Measurements from ENCODE around the gene UBE2E2. TPM values are rescaled to one million over a fixed set of nuclear protein-coding genes. Genes with fewer than 3 reads are reported as not detected.
"Not testable (repeated sequence)": the region's sequence is repeated elsewhere in the genome, so short reads cannot be mapped to it uniquely, and the experiment has no call there.

UBE2E2 gene
- total RNA-seq, 1 donor from 2014 or later = 13.8 TPM

DNA sequence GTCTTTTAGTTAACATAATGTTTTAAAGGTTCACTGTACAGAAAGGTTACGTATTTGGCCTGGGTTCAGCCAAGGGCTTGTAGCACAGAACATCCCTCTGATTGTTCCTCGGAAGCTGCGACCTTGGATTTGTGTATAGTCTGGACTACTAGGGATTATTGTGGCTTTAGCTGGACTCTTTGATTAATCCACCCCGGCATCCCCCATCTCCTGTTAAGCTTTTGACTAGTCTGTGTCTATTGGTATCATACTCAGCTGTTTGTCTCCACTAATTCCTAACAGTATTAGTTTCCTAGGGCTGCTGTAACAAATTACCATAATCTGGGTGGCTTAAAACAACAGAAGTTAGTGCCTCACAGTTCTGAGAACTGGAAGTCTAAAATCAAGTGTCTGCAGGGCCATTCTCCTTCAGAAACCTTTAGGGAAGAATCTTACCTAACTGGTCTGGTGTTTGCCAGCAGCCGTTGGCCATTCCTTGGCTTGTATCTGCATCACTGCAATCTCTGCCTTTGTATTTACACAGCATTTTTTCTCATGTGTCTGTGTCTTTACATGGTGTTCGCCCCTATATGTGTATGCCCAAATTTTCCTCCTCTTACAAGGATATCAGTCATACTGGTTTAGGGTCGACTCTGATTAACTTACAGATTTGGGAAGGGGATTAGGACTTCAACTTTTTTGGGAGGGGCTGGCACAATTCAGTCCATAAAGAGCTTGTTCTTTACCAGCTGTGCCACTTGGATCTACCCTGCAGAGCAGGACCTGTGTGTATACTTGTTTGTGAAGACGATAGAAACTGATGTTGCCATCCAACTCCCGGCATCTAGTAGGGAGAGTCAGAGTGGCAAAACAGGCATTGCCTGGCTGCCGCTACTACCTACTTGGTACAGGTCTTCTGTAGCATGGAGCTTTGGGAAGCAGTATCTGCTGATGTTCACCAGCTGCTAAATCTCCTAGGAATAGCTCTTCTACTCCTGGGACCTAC lies 117.8 kb downstream of the UBE2E2 start:
- Mint-ChIP-seq H3K27me3 (no peaks in the 10 kb centered on the region), H3K27ac (no peak overlapping the region), H3K36me3 (ENCODE audit: low read depth) (no peaks in the 10 kb centered on the region), H3K4me1 (peaks cover 5% of the 10 kb centered on the region), H3K4me3 (no peak overlapping the region), H3K9me3 (no peaks in the 10 kb centered on the region)
- DNase-seq = no peak
- intact Hi-C loops (cut with micrococcal nuclease) = no loop called here

DNA sequence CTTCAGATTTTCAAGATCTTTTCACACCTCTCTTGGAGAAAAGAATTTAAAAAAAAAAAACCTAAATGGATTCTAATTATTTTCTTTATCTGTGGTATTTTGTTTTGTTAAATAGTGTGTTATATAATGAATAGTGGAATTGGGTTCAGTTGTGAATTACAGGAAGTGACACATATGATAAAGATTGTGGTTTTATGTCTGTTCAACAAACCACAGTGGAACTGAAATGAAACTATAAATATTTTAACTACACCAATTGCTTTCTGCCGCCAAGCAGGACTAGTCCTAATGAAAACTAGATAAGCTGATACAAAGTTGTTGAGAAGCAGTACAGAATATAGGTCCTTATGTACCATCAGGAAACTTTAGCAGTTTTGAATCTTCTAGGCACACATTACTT lies 121.6 kb downstream of the UBE2E2 start:
- H3K4me3 Mint-ChIP-seq = no peak overlapping the region
- H3K4me1 Mint-ChIP-seq = peaks cover 5% of the 10 kb centered on the region
- intact Hi-C loops (cut with micrococcal nuclease) = no loop called here
- H3K27ac Mint-ChIP-seq = no peak overlapping the region
- no peaks in the 10 kb centered on the region for H3K9me3 Mint-ChIP-seq
- no peaks in the 10 kb centered on the region for H3K27me3 Mint-ChIP-seq
- no peak for DNase-seq
- no peaks in the 10 kb centered on the region for H3K36me3 Mint-ChIP-seq (ENCODE audit: low read depth)

DNA sequence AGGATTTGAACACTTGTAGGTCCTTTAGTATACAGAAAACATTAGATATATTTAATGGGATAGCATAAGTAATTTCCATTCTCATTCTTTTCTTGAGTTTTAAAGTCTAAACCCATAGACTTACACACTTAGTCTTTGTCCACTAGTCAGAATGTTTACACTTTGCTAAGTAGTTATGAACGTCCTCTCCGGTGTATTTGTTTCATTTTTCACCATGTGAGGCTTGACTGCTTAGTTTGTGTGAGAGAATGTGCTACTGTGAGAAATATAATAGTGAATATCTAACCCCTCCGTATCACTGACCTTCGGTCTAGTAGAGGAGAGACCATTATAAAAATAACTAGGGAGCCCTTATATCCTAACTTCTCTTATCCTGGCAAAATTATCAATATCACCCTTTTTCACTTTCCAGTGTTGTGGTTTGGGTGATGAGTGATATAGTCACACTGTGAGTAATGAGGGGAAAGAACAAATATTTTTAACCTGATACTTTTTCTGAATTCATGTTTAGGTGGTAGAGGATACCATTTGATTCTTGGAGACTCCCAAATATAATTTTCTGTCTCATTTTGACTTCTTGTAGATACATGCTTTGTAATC lies 122.4 kb downstream of the UBE2E2 start:
- no peak overlapping the region for H3K4me3 Mint-ChIP-seq
- no peaks in the 10 kb centered on the region for H3K9me3 Mint-ChIP-seq
- H3K27me3 Mint-ChIP-seq = no peaks in the 10 kb centered on the region
- no peaks in the 10 kb centered on the region for H3K36me3 Mint-ChIP-seq (ENCODE audit: low read depth)
- DNase-seq = no peak
- intact Hi-C loops (cut with micrococcal nuclease) = no loop called here
- H3K4me1 Mint-ChIP-seq = peaks cover 5% of the 10 kb centered on the region
- H3K27ac Mint-ChIP-seq = no peak overlapping the region

DNA sequence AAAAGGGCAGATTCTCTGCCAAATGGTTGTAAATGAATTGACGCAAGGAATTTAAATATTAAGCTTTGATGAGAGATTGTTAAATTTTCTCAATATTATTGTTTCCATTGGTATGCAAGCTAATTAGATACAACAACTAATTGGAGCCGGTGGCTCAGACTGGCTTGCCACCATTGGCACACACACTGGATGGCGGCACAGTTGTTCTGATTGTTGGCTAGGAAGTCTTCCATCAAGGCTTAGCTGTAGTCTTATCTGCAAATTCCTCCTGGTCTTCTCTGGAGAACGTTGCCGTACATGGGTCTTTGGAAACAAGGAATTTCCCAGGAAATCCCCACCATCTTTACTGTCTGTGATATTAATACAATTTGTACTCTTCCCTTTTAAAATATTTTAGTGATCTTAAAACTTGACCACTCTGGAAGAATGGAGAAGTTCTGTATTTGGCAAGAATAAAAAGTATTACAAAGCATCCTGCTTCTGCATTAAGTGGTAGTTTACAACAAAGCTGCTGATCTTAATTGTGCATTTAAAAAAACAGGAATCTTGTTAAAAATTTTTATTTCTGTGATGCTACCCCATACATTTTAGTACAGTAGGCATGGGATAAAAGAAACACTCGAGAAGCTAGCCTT lies 126.5 kb downstream of the UBE2E2 start:
- no peak for DNase-seq
- Mint-ChIP-seq H3K27ac (no peak overlapping the region), H3K9me3 (no peaks in the 10 kb centered on the region), H3K4me1 (peaks cover 4% of the 10 kb centered on the region), H3K27me3 (no peaks in the 10 kb centered on the region), H3K36me3 (ENCODE audit: low read depth) (no peaks in the 10 kb centered on the region), H3K4me3 (no peak overlapping the region)
- intact Hi-C loops (cut with micrococcal nuclease) = no loop called here

DNA sequence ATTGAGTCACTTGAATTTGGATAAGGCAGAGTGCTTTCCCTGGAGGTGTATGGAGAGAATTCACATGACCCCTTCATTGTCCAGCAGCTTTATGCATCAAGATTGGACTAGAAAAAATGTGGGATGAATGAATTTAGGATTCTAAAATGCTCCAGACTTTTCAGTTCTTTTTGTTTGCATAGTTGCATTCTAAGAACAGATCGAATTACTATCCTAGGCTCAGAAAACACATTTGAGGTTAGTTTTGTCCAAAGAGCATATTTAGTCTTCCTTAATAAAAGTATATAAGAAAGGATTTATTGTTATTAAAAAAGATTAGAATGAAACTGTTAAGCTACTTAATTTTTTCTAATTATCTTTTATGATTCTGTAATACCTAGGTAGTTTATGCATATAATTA lies 127.4 kb downstream of the UBE2E2 start:
- Mint-ChIP-seq H3K36me3 (ENCODE audit: low read depth) (no peaks in the 10 kb centered on the region), H3K27me3 (no peaks in the 10 kb centered on the region), H3K4me3 (no peak overlapping the region), H3K9me3 (no peaks in the 10 kb centered on the region), H3K27ac (no peak overlapping the region), H3K4me1 (peaks cover 2% of the 10 kb centered on the region)
- intact Hi-C loops (cut with micrococcal nuclease) = no loop called here
- no peak for DNase-seq

DNA sequence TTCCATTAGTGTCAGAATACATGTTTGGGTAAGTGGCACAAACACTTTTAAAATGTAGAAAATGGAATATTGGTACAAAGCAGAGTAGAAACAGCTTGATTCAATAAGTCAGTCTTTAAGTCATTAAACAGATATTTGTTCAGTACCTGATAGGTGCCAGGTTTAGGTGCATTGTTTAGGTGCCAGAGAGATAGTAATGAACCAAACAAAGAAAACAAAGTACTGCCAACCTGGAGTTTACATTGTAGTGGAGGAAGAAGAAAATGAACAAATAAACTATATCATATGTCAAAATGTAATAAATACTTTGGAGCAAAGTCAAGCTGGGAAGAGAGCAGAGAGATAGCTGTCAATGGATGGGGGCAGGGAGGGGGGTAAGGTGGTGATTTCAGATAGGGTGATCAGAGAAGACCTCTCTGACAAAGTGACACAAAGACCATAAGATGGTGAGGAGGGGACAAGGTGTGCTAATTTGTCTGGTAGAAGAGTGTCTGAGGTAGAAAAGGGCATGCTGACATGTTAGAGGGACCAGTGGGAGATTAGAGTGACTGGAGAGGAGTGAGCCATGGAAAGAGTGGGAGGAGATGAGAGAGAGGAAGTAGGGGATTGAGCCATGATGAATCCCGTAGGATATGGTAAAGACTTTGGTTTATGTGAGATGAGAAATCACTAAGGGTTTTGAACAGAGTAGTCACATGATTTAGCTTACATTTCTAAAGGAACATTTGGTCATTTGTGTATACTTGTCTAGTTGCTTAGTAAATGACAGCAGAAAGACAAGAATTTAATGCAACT lies 128.2 kb downstream of the UBE2E2 start:
- Mint-ChIP-seq H3K36me3 (ENCODE audit: low read depth) (no peaks in the 10 kb centered on the region), H3K9me3 (no peaks in the 10 kb centered on the region), H3K4me3 (no peak overlapping the region), H3K27ac (no peak overlapping the region), H3K27me3 (no peaks in the 10 kb centered on the region), H3K4me1 (no peaks in the 10 kb centered on the region)
- intact Hi-C loops (cut with micrococcal nuclease) = no loop called here
- DNase-seq = no peak

DNA sequence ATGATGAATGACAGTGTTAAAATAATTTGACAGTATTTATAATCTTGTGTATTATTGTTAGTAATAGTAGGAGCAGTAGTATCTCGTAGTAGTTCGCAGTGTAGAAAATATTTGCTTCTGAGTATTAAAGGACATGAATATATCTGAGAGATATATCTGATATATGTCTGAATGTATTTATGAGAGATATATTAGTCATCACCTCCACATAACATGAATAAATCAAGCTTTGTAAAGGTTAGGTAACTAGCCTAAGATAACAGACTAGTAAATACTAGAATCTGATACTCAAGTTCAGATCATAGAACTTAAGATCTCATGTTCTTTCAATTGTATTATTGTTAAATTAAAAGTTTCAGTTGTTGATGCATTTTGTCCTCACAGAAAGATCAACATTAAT lies 130.5 kb downstream of the UBE2E2 start:
- no peak overlapping the region for H3K4me3 Mint-ChIP-seq
- H3K27ac Mint-ChIP-seq = no peak overlapping the region
- no peaks in the 10 kb centered on the region for H3K36me3 Mint-ChIP-seq (ENCODE audit: low read depth)

DNA sequence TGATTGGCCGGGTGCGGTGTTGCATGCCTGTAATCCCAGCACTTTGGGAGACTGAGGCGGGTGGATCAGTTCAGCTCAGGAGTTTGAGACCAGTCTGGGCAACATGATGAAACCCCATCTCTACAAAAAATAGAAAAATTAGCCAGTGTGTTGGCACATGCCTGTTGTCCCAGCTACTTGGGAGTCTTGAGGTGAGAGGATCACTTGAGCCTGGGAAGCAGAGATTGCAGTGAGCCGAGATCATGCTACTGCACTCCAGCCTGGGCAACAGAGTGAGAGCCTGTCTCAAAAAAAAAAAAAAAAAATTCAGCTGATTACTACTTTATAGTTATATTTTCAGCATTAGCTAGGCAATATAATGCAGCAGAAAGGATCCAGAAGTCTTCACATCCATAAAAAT lies 133.7 kb downstream of the UBE2E2 start:
- intact Hi-C loops (cut with micrococcal nuclease); H3K9me3 Mint-ChIP-seq; DNase-seq; H3K36me3 Mint-ChIP-seq (ENCODE audit: low read depth); H3K27me3 Mint-ChIP-seq; H3K4me1 Mint-ChIP-seq; H3K4me3 Mint-ChIP-seq; H3K27ac Mint-ChIP-seq: not testable (repeated sequence)

More for the DNA sequence above, 130.5 kb downstream of the UBE2E2 start:
- DNase-seq = no peak
- Mint-ChIP-seq H3K9me3 (no peaks in the 10 kb centered on the region), H3K4me1 (no peaks in the 10 kb centered on the region), H3K27me3 (no peaks in the 10 kb centered on the region)
- intact Hi-C loops (cut with micrococcal nuclease) = no loop called here

DNA sequence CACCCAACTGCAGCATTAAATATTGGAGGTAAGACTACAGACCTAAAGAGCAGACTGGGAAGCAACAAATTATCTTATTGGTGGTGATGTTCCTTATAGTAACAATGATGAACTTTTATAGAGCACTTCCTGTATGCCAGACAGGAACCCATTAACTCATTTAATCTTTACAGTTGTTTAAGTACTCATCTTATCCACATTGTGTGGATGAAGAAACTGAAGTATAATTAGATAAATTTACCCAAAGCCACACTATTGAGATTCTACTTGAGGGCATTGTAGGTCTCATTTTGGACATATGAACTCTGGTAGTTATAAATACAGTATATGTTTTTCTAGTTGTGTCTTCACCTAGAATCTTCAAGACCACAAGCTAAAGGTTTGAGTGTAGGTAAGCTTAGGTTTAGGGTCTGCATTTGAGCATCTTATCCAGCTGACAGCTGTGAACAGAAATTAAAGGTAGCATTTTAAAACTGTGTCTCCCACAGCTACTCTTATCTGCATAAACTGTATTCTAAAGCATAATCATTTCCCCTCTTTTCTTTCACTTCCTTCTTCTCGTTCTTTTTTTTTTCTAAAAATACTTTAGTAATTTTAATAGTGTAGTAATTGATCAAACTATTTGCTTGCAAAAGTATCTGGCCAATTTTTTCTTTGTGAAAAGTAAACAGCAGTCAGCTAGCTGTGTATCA lies 138.2 kb downstream of the UBE2E2 start:
- intact Hi-C loops (cut with micrococcal nuclease) = no loop called here
- Mint-ChIP-seq H3K27ac (no peak overlapping the region), H3K9me3 (no peaks in the 10 kb centered on the region), H3K4me3 (no peak overlapping the region), H3K27me3 (no peaks in the 10 kb centered on the region), H3K36me3 (ENCODE audit: low read depth) (no peaks in the 10 kb centered on the region), H3K4me1 (no peaks in the 10 kb centered on the region)
- DNase-seq = no peak

DNA sequence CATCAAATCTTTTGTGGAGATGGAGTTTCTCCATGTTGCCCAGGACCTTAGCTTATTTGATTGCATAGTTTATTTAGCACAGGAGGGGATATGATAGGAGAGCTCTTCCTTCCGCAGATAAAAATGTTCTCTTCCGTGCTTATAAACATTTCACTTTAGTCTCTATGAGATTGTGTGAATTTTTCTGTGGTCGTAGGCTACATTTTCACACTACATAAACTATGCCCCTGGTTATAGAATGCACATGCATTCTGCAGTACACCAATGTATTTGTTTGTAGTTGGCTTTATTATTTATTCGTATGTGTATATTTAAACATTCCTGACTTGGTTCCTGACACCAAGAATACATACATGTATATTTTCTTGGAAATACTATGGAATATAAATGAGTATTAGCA lies 139.2 kb downstream of the UBE2E2 start:
- no peak for DNase-seq
- no peaks in the 10 kb centered on the region for H3K4me1 Mint-ChIP-seq
- H3K36me3 Mint-ChIP-seq (ENCODE audit: low read depth) = no peaks in the 10 kb centered on the region
- no peak overlapping the region for H3K4me3 Mint-ChIP-seq
- H3K27ac Mint-ChIP-seq = no peak overlapping the region
- intact Hi-C loops (cut with micrococcal nuclease) = no loop called here
- peaks cover 4% of the 10 kb centered on the region for H3K9me3 Mint-ChIP-seq
- no peaks in the 10 kb centered on the region for H3K27me3 Mint-ChIP-seq

DNA sequence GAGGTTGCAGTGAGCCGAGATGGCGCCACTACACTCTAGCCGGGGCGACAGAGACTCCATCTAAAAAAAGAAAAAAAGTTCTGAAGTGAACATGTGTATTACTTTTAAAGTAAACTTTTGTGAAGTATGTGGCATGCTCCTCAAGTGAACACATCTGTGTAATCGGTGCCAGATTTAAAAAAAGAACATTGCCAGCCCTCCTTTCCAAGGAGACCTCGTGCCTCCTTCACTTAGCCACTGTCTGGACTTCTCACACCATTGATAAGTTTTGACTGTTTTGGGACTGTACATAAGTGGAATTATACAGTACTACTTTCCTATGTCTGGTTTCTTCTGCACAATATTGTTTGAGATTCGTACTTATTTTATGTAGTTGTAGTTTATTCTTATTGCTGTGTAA lies 140.4 kb downstream of the UBE2E2 start:
- H3K9me3 Mint-ChIP-seq = peaks cover 4% of the 10 kb centered on the region
- H3K27me3 Mint-ChIP-seq = no peaks in the 10 kb centered on the region
- no peak for DNase-seq
- H3K27ac Mint-ChIP-seq = no peak overlapping the region
- no peaks in the 10 kb centered on the region for H3K4me1 Mint-ChIP-seq
- no peaks in the 10 kb centered on the region for H3K36me3 Mint-ChIP-seq (ENCODE audit: low read depth)
- H3K4me3 Mint-ChIP-seq = no peak overlapping the region
- intact Hi-C loops (cut with micrococcal nuclease) = no loop called here

DNA sequence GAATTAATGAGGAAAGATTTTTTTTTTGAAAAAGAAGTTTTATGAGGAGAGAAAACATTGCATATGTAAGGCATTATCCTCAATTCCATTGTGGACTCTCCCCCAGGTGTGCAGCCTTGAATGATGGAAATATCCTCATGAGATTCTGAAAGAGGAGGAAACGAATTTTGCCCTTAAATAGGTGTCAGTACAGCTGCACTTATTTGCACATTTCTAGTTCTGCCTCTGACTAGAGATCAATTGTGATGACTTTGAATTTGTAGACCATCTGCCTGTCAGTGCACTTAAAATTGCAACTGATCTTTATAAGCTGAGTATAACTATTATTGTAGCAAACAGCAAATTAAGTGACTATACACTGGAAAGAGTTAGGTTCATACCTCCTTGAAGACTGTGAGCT lies 141.8 kb downstream of the UBE2E2 start:
- H3K4me3 Mint-ChIP-seq = no peak overlapping the region
- intact Hi-C loops (cut with micrococcal nuclease) = no loop called here
- no peaks in the 10 kb centered on the region for H3K36me3 Mint-ChIP-seq (ENCODE audit: low read depth)
- no peak overlapping the region for H3K27ac Mint-ChIP-seq
- H3K27me3 Mint-ChIP-seq = no peaks in the 10 kb centered on the region
- no peak for DNase-seq
- H3K9me3 Mint-ChIP-seq = peaks cover 4% of the 10 kb centered on the region
- no peaks in the 10 kb centered on the region for H3K4me1 Mint-ChIP-seq

DNA sequence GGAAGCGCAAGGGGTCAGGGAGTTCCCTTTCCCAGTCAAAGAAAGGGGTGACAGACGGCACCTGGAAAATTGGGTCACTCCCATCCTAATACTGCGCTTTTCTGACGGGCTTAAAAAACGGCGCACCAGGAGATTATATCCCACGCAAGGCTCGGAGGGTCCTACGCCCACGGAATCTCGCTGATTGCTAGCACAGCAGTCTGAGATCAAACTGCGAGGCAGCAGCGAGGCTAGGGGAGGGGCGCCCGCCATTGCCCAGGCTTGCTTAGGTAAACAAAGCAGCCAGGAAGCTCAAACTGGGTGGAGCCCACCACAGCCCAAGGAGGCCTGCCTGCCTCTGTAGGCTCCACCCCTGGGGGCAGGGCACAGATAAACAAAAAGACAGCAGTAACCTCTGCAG lies 146.3 kb downstream of the UBE2E2 start:
- H3K36me3 Mint-ChIP-seq (ENCODE audit: low read depth); H3K4me3 Mint-ChIP-seq; intact Hi-C loops (cut with micrococcal nuclease); DNase-seq; H3K9me3 Mint-ChIP-seq; H3K27ac Mint-ChIP-seq; H3K4me1 Mint-ChIP-seq; H3K27me3 Mint-ChIP-seq: not testable (repeated sequence)
